Islet precursor cell (in vitro differentiated cells): ENCODE measurements around the gene SNX19.
A peak's percentile ranks its signal among the peaks of the same experiment; 100 is the strongest.
"Not testable (repeated sequence)": the region's sequence is repeated elsewhere in the genome, so short reads cannot be mapped to it uniquely, and the experiment has no call there.

Experiments
- DNase-seq: peaks from one replicate; pipeline ENCODE4 v3.0.0-alpha.2; 2018

The SNX19 gene

DNA sequence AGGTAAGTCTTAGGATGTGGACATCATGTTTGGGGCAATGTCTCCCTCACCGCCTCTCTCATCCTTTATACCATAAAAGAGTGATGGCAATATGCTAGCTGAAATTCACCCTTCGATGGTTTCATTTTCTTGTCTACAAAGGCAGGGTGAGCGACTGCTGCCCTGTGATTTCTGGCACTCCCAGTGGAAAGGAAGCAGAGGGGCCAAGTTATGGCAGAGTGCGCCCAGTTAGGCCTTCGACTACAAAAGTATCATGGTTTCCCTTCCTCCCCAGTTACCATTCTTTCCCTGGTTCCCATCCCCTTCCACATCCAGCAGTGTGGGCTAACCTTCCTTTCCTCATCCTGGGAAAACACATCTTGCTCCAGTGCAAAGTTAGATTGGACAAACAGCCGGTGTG is 43.8 kb downstream of the SNX19 start:
- DNase-seq: no peak

DNA sequence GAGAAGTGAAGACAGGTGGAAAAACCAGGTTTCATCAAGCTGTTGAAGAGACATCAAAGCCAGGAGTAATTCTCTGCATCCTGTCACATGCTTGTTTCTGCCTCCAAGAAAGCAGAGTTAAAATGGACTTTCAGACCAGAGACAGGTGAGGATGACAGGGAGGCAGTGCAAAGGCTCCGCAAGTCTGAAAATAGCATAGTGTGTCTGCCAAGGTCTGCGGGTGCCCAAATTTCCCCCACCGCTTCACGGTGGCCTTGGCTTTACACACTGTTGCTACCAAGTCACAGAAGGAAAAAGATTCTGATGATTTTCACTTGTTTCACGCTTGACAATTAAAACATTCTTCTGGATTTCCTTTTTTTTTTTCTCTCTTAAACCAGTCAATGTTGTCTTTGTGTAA is 44.2 kb downstream of the SNX19 start:
- no peak for DNase-seq

- DNase-seq: no peak
These were observed 44.7 kb downstream of the SNX19 start for GRCh38 chr11:130871616-130872015.

GRCh38 chr11:130868721-130869390 is 47.4 kb downstream of the SNX19 start:
- DNase-seq: no peak

DNA sequence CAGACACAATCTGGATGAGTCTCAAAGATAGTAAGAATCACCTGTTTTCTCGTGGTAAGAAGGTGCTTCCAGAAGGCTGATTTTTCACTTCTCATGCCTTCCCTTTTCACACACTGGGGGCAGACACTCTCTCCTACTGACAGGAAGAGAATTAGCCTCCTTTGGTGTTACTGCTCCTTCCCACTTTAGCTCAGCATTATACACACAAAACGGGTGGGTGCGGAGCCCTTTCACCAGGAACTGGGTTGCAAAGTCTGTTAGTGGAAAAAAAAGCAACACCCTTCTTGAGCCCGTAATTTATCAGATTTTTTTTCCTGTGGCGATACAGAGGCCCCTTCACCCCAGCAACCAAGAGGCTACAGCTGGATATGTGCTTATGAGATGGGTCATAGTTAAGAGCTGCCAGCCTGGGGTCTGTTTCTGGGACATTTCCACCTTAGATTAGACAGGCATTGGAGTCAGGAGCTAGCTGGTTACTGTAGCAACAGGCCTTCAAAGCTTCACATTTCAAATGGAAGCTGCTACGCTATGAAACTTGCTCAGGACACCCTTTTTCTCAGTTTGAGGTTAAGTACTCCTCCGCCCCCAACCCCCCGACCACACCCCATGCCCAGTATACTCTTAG is 48.1 kb downstream of the SNX19 start:
- no peak for DNase-seq

DNA sequence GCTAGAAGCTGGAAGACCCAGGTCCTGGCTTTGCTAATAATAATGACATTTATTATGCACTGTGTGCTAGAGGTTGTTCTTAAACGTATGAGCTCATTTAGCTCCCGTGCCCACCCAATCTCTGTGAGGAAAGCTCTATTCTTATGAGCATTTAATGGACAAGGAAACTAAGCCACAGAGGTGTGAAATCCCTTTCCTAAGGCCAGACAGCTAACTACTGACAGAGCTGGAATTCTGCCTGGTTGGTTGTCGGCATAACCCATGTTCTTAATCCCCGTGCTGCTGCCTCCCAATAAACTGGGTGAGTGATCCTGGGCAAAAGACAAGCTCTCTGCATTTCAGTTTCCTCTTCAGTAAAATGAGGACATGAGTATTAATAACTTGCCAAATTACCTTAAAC is 49.4 kb downstream of the SNX19 start:
- DNase-seq: no peak

DNA sequence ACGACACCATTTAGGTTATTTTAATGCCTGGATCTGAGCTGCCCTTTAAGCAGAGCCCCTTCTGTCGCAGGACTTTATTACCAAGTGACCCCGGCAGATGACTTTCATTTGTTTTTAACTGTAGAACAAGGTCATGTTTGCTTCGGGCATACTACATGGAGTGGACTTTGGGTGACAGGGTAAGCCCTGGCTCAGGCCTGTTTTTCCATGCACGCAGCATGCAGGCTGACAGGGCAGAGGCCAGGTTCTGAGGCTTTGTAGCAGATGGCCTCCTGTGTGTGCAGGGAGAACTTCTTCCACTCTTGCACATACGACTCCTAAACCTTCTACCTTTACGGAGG is 50.5 kb downstream of the SNX19 start:
- DNase-seq: no peak

- no peak for DNase-seq
These were observed 51.0 kb downstream of the SNX19 start for GRCh38 chr11:130865091-130865773.

- DNase-seq: peak; percentile 93
These were observed 54.1 kb downstream of the SNX19 start for GRCh38 chr11:130861902-130862860.

DNA sequence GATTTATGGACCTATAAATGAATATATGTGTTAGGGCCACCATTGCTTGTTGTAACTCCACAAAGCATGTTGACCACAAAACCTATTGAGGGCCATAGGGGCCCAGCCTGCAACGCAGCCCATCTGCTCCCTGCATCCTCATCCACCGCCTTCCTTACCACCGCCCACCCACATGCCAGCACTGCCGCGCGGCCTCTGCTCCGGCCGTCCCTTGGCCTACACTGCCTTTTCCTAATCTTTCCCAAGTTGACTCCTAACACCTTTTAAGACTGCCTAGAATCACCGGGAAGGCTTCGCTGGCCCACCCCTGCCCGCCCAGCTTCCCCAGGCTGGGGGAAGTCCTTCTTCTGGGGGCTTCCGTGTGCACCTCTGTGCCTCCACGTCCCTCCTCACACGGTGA is 55.0 kb downstream of the SNX19 start:
- no peak for DNase-seq

DNA sequence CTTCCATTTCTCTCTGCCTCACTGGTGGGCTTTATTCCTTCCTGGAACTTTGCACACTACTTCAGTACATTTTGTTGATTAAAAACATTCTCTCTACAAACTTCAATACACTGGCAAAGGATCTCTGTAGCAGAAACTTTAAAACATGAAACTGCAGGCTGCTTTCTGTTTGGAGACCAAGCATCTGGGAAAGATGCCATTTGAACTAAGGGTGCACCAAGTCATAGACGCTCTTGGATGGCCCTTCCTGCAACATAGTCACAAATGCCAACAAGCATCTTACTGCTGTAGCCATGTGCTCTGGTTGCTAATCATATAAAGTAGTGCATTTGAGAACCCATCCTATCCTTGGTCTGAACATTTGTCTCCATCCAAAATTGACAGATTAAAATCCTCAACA is 56.4 kb downstream of the SNX19 start:
- DNase-seq: no peak

- DNase-seq: no peak
These were observed 58.1 kb downstream of the SNX19 start for GRCh38 chr11:130858215-130858614.

DNA sequence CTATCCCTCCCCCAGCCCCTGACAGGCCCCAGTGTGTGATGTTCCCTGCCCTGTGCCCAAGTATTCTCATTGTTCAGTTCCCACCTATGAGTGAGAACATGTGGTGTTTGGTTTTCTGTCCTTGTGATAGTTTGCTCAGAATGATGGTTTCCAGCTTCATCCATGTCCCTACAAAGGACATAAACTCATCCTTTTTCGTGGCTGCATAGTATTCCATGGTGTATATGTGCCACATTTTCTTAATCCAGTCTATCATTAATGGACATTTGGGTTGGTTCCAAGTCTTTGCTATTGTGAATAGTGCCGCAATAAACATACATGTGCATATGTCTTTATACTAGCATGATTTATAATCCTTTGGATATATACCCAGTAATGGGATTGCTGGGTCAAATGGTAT is 60.6 kb downstream of the SNX19 start:
- DNase-seq: not testable (repeated sequence)

DNA sequence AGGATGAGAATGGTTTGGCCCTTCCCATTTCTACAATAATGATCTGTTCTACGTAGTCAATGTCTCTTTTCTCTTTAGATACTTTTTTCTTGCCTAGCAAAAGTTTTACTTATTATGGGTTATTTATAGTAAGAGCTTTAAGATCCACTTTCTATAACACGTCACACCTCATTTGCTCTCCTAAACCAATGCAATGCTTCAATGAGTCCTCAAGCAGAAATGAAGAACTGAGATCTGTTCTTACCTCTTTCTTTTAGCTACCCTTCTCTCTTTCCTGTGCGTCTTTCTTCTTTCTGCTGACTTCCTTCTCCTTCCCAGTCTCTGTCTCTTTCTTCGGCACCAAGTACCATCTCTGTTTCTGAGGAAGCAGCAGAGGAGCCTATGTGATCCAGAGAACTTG is 61.8 kb downstream of the SNX19 start:
- no peak for DNase-seq

DNA sequence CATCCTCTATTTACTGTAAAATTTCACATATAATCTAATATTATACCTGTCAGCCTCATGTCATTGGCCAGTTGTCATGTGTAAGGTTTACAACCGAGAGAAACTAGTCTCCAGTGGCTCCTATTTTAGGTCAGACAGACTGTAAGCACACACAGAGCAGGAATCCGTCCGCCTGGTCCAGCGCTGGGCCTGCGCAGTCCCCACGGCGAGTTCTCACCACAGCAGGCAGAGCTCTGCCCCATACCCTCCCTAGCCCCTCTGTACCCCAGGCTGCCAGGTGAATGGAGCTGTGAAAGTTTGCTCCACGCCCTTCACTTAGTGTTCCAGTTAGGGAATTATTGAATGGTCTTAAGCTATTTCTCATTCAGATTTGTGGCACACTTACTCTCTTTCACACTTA is 63.7 kb downstream of the SNX19 start:
- DNase-seq: no peak

DNA sequence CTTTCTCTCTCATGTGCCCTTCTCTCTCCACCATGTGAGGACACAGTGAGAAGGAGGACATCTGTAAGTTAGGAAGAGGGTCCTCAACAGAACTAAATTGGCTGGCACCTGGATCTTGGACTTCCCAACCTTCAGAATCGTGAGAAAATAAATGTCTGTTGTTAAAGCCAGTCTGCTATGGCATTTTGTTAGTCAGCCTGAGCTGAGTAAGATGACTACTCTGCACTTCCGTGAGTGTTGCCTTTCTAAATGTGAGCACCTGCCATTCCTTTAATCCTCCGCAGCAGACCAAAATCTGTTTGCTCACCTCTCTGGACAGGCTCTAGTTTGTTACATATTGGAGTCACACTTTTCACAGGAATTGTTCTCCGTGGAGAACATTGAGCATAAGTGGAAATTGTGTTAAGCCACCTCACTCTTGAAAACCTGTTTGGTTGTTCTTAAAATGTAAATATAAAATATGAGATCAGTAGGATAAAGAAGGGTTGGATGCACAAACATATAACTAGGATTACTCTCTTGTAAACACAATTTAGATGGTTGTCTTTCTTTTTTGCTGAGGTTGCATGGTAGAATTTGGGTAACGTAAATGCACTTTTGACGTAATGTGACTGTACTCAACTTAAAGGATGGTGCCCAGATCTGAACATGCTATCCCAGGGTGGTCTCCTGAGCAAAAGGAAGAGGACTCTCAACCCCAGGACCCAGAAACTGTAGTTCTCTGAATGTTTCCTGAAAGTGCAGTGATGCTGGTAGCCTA is 65.9 kb downstream of the SNX19 start:
- no peak for DNase-seq

- DNase-seq: no peak
These were observed 67.1 kb downstream of the SNX19 start for GRCh38 chr11:130849215-130849568.

DNA sequence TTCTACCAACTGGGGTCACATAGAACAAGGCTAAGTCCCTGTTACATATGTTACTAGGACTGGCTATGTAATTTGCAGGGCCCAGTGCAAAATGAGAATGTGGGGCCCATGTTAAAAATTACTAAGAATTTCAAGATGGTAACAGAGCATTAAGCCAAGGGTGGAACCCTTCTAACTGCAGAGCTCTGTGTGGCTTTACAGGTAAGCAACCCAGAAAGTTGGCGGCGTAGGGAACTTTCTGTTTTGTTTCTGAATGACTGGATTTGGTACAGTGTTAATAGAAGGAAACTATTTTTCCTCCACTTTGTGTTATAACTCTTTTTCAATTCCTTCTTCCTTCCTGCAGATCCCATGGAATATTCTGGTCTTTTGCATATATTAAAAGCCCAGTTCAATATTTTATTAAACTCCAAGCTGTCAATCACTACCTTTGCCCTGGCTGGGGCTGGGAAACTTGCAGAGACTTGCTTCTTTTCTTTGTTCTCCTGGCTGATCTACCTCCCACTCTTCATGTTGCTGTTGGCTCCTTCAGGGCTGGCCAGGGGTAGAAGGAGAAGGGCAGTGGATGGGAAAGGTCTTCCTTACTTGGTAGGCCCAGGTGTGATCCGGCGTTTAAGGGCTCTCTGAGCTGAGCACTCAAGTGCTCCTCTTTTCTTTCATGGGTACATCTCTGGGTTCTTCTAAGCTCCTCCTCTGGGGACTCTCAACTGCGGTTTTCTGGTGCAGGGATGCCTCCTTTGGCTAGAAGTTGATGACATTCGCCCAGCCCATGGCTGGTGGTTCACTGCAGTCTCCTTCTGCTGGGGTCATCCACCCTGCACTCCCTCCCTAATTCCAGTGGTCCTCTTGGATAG is 67.7 kb downstream of the SNX19 start:
- no peak for DNase-seq

DNA sequence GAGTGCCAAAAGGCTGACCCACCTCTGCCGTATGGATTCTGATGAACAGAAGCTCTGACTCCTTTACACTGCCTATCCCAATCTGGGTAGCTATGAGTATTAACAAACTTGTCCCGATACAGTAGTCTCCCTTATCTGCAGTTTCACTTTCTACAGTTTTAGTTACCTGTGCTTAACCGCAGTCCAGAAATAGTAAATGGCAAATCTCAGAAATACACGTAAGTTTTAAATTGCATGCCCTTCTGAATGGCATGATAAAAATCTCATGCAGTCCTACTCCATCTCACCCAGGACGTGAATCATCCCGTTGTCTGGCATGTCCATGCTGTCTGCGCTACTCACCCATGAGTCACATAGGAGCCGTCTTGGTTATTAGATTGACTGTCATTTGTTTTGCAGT is 68.8 kb downstream of the SNX19 start:
- no peak for DNase-seq

DNA sequence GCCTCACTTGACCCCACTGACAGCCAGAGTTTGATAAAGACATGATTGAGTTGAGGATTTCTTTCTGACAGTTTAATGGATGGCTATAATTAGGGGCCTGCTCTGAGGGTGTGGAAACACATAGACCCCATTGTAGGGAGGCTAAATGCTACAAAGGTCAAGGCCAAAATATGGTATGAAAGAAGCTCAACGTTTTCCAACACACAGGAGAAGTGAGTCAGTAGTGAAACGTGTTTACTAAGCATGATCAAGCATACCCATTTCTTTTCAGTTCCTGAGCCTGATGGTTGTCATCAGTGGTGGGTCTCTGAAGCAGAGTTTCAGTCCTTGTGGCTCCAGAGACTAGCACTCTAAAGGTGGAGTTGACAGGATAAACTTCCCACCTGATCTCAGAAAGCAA is 69.7 kb downstream of the SNX19 start:
- DNase-seq: no peak

DNA sequence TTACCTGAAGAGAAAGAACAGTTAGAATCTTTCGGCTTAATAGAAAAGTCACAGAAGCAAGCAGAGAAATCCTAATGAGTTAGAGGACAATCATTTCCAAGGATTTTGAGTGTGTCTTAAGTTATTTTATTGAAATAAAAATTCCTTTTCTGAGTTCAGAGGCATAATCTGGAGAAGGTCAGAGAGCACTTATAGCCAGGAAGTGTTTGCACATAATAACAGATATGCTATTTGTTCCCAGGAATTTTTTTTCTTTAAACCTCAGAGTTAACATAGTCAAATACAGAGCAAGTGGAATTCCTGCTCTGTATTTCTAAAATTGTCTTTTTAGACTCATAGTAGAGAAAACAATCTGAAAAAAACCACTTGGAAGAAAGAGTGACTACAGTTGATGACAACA is 74.3 kb downstream of the SNX19 start:
- DNase-seq: no peak

GRCh38 chr11:130840679-130841078 is 75.6 kb downstream of the SNX19 start:
- no peak for DNase-seq
